WTC11 (cell line): Measurements from ENCODE around the gene GRID2. TPM values are rescaled to one million over a fixed set of nuclear protein-coding genes. Genes with fewer than 3 reads are reported as not detected.

Experiments
- ATAC-seq: fragments of 200-7000 bp; cut with Tn5 transposase; 2 replicates; pipeline ENCODE4 v1.10.0; 2021; ENCODE audit warnings: mild to moderate bottlenecking, moderate library complexity
- CTCF ChIA-PET: fragments of 300-600 bp; sonication (Branson Sonifier 250); formaldehyde crosslinking; loops from one replicate; lab custom pipeline; 2021; ENCODE audit warnings: antibody characterized with exemption; lab: Charles Lee
- POLR2A ChIA-PET: fragments of 350-600 bp; sonication (Branson Sonifier 250); formaldehyde crosslinking; loops from one replicate; lab custom pipeline; 2021; ENCODE audit warnings: antibody characterized with exemption; lab: Charles Lee
- DNase-seq: peaks from one replicate; pipeline ENCODE4 v3.0.0; 2021; ENCODE audit warnings: low spot score
- H3K27ac Mint-ChIP-seq: 2 replicates; pipeline ENCODE4 v1.8.0; 2021; ENCODE audit warnings: mixed read lengths
- H3K27me3 Mint-ChIP-seq: 2 replicates; pipeline ENCODE4 v1.8.0; 2021; ENCODE audit warnings: low read depth, mild to moderate bottlenecking, moderate library complexity, mixed read lengths
- H3K36me3 Mint-ChIP-seq: 2 replicates; pipeline ENCODE4 v1.8.0; 2021; ENCODE audit warnings: mixed read lengths
- H3K4me1 Mint-ChIP-seq: 2 replicates; pipeline ENCODE4 v1.8.0; 2022; ENCODE audit warnings: mixed read lengths
- H3K4me3 Mint-ChIP-seq: 2 replicates; pipeline ENCODE4 v1.8.0; 2021; ENCODE audit warnings: mild to moderate bottlenecking, moderate library complexity, mixed read lengths
- H3K9me3 Mint-ChIP-seq: 2 replicates; pipeline ENCODE4 v1.8.0; 2021; ENCODE audit warnings: mixed read lengths
- E2F5 ChIP-seq: sonication (generic); formaldehyde crosslinking; IDR thresholded peaks from 2 replicates; pipeline ENCODE4 v1.8.1; 2022; ENCODE audit warnings: mild to moderate bottlenecking, moderate library complexity, missing genetic modification reagents
- ETV6 ChIP-seq: sonication (generic); formaldehyde crosslinking; IDR thresholded peaks from 2 replicates; pipeline ENCODE4 v1.8.1; 2022; ENCODE audit warnings: mild to moderate bottlenecking, missing genetic modification reagents
- FOXJ3 ChIP-seq: sonication (generic); formaldehyde crosslinking; IDR thresholded peaks from 2 replicates; pipeline ENCODE4 v1.9.0; 2021; ENCODE audit warnings: missing genetic modification reagents, mild to moderate bottlenecking, borderline replicate concordance
- GRHL2 ChIP-seq: fragments of 250-450 bp; sonication (Bioruptor Pico); IDR thresholded peaks from 2 replicates; pipeline ENCODE4 v1.8.0; 2022; ENCODE audit warnings: mild to moderate bottlenecking, moderate library complexity; ENCODE audit not compliant: insufficient replicate concordance, severe bottlenecking
- MYBL2 ChIP-seq: sonication (generic); formaldehyde crosslinking; IDR thresholded peaks from 2 replicates; pipeline ENCODE4 v1.8.1; 2023; ENCODE audit warnings: mild to moderate bottlenecking, moderate library complexity, missing genetic modification reagents
- OVOL2 ChIP-seq: fragments of 250-450 bp; sonication (Bioruptor Pico); IDR thresholded peaks from 2 replicates; pipeline ENCODE4 v1.9.0; 2021; ENCODE audit warnings: mild to moderate bottlenecking, borderline replicate concordance
- PRRX2 ChIP-seq: fragments of 250-450 bp; sonication (Bioruptor Pico); IDR thresholded peaks from 2 replicates; pipeline ENCODE4 v1.8.0; 2021; ENCODE audit warnings: mild to moderate bottlenecking
- STAT6 ChIP-seq: sonication (generic); formaldehyde crosslinking; conservative IDR thresholded peaks from 2 replicates; pipeline ENCODE4 v1.8.1; 2023; ENCODE audit warnings: mild to moderate bottlenecking, low read depth, missing genetic modification reagents, moderate library complexity
- TEAD4 ChIP-seq: sonication (generic); formaldehyde crosslinking; IDR thresholded peaks from 2 replicates; pipeline ENCODE4 v1.8.0; 2022; ENCODE audit warnings: mild to moderate bottlenecking, missing genetic modification reagents
- ZNF219 ChIP-seq: sonication (generic); formaldehyde crosslinking; IDR thresholded peaks from 2 replicates; pipeline ENCODE4 v1.8.0; 2023; ENCODE audit warnings: missing genetic modification reagents, mild to moderate bottlenecking, borderline replicate concordance
- total RNA-seq: library from RNA; stranded (reverse); gene quantifications from 3 replicates; pipeline ENCODE4 v1.2.3, GENCODE V29; 2021
- TF ChIP-seq, protein P1 (sequence below): sonication (generic); formaldehyde crosslinking; IDR thresholded peaks from 2 replicates; pipeline ENCODE4 v1.8.1; 2022; ENCODE audit warnings: low read depth, missing genetic modification reagents, borderline replicate concordance
- TF ChIP-seq, protein P2 (sequence below): sonication (generic); formaldehyde crosslinking; IDR thresholded peaks from 2 replicates; pipeline ENCODE4 v1.8.1; 2023; ENCODE audit warnings: mild to moderate bottlenecking, missing genetic modification reagents, moderate library complexity
- TF ChIP-seq, protein P3 (sequence below): fragments of 200-600 bp; IDR thresholded peaks from 2 replicates; pipeline ENCODE4 v1.8.0; 2022; ENCODE audit warnings: antibody characterized with exemption
- TF ChIP-seq, protein P4 (sequence below): fragments of 250-450 bp; sonication (Bioruptor Pico); IDR thresholded peaks from 2 replicates; pipeline ENCODE4 v1.9.0; 2021; ENCODE audit warnings: mild to moderate bottlenecking
- TF ChIP-seq, protein P5 (sequence below): fragments of 250-450 bp; sonication (Bioruptor Pico); IDR thresholded peaks from 2 replicates; pipeline ENCODE4 v2.1.2; 2022; ENCODE audit warnings: mild to moderate bottlenecking, moderate library complexity

Gene GRID2
- total RNA-seq, 1 experiment from 2014 or later, result 26.8 TPM

DNA sequence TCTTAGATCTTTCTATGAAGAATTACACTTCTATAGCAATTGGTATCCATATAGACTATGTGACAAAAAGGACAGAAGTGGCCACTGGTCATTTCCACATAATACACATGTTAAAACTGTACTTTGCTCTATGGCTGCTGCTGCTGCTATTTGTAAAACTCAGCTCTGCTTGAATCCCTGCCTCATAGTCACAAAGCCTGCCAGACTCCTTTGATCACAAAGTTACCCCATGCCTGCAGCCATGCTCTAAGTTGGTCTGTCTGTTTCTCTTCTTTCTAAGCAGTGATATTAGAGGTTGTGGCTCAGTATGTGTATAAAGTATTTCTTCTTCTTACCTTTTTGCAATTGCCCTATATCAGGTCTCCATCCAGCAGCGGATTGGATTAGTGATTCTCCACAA is 210.9 kb downstream of the GRID2 start:
- H3K27ac Mint-ChIP-seq, result no peak overlapping the region
- CTCF ChIA-PET, result no interaction called here
- H3K4me1 Mint-ChIP-seq, result peaks cover 73% of the 10 kb centered on the region
- H3K9me3 Mint-ChIP-seq, result no peaks in the 10 kb centered on the region
- no peak overlapping the region for H3K4me3 Mint-ChIP-seq
- POLR2A ChIA-PET, result no interaction called here
- no peak for TF ChIP-seq MYBL2 (CRISPR knock-in tag)
- TF ChIP-seq ZNF219 (CRISPR knock-in tag), result no peak
- TF ChIP-seq FOXJ3 (CRISPR knock-in tag), result no peak
- TF ChIP-seq, protein P1, sequence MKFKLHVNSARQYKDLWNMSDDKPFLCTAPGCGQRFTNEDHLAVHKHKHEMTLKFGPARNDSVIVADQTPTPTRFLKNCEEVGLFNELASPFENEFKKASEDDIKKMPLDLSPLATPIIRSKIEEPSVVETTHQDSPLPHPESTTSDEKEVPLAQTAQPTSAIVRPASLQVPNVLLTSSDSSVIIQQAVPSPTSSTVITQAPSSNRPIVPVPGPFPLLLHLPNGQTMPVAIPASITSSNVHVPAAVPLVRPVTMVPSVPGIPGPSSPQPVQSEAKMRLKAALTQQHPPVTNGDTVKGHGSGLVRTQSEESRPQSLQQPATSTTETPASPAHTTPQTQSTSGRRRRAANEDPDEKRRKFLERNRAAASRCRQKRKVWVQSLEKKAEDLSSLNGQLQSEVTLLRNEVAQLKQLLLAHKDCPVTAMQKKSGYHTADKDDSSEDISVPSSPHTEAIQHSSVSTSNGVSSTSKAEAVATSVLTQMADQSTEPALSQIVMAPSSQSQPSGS, result no peak
- TF ChIP-seq, protein P2, sequence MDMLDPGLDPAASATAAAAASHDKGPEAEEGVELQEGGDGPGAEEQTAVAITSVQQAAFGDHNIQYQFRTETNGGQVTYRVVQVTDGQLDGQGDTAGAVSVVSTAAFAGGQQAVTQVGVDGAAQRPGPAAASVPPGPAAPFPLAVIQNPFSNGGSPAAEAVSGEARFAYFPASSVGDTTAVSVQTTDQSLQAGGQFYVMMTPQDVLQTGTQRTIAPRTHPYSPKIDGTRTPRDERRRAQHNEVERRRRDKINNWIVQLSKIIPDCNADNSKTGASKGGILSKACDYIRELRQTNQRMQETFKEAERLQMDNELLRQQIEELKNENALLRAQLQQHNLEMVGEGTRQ (CRISPR knock-in tag), result no peak
- no peak for TF ChIP-seq TEAD4 (CRISPR knock-in tag)
- TF ChIP-seq E2F5, result no peak
- no peak for TF ChIP-seq GRHL2 (CRISPR knock-in tag)
- no peak for TF ChIP-seq OVOL2 (CRISPR knock-in tag)
- TF ChIP-seq PRRX2 (CRISPR knock-in tag), result no peak
- no peak for TF ChIP-seq STAT6 (CRISPR knock-in tag)
- TF ChIP-seq, protein P3, sequence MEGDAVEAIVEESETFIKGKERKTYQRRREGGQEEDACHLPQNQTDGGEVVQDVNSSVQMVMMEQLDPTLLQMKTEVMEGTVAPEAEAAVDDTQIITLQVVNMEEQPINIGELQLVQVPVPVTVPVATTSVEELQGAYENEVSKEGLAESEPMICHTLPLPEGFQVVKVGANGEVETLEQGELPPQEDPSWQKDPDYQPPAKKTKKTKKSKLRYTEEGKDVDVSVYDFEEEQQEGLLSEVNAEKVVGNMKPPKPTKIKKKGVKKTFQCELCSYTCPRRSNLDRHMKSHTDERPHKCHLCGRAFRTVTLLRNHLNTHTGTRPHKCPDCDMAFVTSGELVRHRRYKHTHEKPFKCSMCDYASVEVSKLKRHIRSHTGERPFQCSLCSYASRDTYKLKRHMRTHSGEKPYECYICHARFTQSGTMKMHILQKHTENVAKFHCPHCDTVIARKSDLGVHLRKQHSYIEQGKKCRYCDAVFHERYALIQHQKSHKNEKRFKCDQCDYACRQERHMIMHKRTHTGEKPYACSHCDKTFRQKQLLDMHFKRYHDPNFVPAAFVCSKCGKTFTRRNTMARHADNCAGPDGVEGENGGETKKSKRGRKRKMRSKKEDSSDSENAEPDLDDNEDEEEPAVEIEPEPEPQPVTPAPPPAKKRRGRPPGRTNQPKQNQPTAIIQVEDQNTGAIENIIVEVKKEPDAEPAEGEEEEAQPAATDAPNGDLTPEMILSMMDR, result no peak
- no peak for TF ChIP-seq ETV6
- TF ChIP-seq, protein P4, sequence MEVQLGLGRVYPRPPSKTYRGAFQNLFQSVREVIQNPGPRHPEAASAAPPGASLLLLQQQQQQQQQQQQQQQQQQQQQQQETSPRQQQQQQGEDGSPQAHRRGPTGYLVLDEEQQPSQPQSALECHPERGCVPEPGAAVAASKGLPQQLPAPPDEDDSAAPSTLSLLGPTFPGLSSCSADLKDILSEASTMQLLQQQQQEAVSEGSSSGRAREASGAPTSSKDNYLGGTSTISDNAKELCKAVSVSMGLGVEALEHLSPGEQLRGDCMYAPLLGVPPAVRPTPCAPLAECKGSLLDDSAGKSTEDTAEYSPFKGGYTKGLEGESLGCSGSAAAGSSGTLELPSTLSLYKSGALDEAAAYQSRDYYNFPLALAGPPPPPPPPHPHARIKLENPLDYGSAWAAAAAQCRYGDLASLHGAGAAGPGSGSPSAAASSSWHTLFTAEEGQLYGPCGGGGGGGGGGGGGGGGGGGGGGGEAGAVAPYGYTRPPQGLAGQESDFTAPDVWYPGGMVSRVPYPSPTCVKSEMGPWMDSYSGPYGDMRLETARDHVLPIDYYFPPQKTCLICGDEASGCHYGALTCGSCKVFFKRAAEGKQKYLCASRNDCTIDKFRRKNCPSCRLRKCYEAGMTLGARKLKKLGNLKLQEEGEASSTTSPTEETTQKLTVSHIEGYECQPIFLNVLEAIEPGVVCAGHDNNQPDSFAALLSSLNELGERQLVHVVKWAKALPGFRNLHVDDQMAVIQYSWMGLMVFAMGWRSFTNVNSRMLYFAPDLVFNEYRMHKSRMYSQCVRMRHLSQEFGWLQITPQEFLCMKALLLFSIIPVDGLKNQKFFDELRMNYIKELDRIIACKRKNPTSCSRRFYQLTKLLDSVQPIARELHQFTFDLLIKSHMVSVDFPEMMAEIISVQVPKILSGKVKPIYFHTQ (CRISPR knock-in tag), result no peak
- TF ChIP-seq, protein P5, sequence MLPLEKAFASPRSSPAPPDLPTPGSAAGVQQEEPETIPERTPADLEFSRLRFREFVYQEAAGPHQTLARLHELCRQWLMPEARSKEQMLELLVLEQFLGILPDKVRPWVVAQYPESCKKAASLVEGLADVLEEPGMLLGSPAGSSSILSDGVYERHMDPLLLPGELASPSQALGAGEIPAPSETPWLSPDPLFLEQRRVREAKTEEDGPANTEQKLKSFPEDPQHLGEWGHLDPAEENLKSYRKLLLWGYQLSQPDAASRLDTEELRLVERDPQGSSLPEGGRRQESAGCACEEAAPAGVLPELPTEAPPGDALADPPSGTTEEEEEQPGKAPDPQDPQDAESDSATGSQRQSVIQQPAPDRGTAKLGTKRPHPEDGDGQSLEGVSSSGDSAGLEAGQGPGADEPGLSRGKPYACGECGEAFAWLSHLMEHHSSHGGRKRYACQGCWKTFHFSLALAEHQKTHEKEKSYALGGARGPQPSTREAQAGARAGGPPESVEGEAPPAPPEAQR, result no peak
- H3K36me3 Mint-ChIP-seq, result no peaks in the 10 kb centered on the region
- DNase-seq (no peak), ATAC-seq (peak; percentile 57)
- no peaks in the 10 kb centered on the region for H3K27me3 Mint-ChIP-seq
